ENCODE measurements around the gene TCEAL8. TPM values are rescaled to one million over a fixed set of nuclear protein-coding genes. Genes with fewer than 3 reads are reported as not detected.

TCEAL8 gene
- total and polyA plus RNA-seq, 2 donors (not counting 3 experiments of a cell fraction or from before 2014, with no cell fraction given): 31.0 to 51.8 TPM

- Histone ChIP-seq H3K27me3 (ENCODE audit: control insufficient read depth in 2 of 2, insufficient read depth in 2 of 2, low read length in 2 of 2) (no peaks in the 10 kb centered on the region), H3K9me1 (replicated peaks; ENCODE audit: control insufficient read depth, extremely low read depth, insufficient read depth, low read length) (no peaks in the 10 kb centered on the region), H3K9me3 (replicated peaks; ENCODE audit: control insufficient read depth, insufficient read depth, low read length) (no peaks in the 10 kb centered on the region), H3K79me2 (ENCODE audit: control insufficient read depth, insufficient read depth, low read length) (no peaks in the 10 kb centered on the region), H3K36me3 (ENCODE audit: control insufficient read depth in 2 of 2, extremely low read depth in 1 of 2, insufficient read depth in 2 of 2, low read length in 2 of 2) (no peaks in the 10 kb centered on the region), H3K27ac (ENCODE audit: insufficient read depth, low read depth, low read length) (no peak overlapping the region), H4K20me1 (replicated peaks; ENCODE audit: control insufficient read depth, extremely low read depth, insufficient read depth, low read length) (no peaks in the 10 kb centered on the region), H3K9ac (replicated peaks; ENCODE audit: extremely low read depth, insufficient read depth, low read length) (no peak overlapping the region), H3K4me3 (replicated peaks in 1 of 3; ENCODE audit: insufficient read depth in 1 of 3, low read depth in 1 of 3, low read length in 3 of 3) (no peak overlapping the region), H3K4me1 (ENCODE audit: control insufficient read depth, extremely low read depth, insufficient read depth, low read length) (peaks cover 5% of the 10 kb centered on the region), H3K4me2 (ENCODE audit: insufficient read depth, low read length) (no peak overlapping the region), H2AFZ (ENCODE audit: low read depth, low read length) (no peak overlapping the region)
- DNase-seq (ENCODE audit: low read depth, low spot score): no peak
- CTCF ChIA-PET: interaction anchor here (3.5 kb wide), 1 partner anchor 252 kb away, joined by 71 read pairs; no protein-coding TSS in a partner anchor
- FAIRE-seq: no peak
- TF ChIP-seq FOS (IDR thresholded peaks at IDR 0.05; ENCODE audit: borderline replicate concordance, insufficient read depth, low read length): no peak
- no peak for TF ChIP-seq MAX (IDR thresholded peaks at IDR 0.05; ENCODE audit: insufficient read depth, insufficient read length)
- TF ChIP-seq MYC (IDR thresholded peaks at IDR 0.05; ENCODE audit: low read depth, low read length): no peak
- no peak for TF ChIP-seq GATA2 (IDR thresholded peaks at IDR 0.05; ENCODE audit: insufficient read depth, insufficient read length, low read depth, low read length)
- no peak for TF ChIP-seq JUN (IDR thresholded peaks at IDR 0.05; ENCODE audit: borderline replicate concordance, insufficient read depth, insufficient read length, low read depth)
- no peak for TF ChIP-seq CTCF (IDR thresholded peaks at IDR 0.05; ENCODE audit: extremely low read depth in 1 of 2, insufficient read depth in 1 of 2, low read depth in 1 of 2, low read length in 2 of 2)
- no peak for TF ChIP-seq POLR2AphosphoS5 (IDR thresholded peaks at IDR 0.05; ENCODE audit: insufficient read depth, low read depth, low read length)
- no peak for TF ChIP-seq POLR2A (IDR thresholded peaks at IDR 0.05; ENCODE audit: low read depth, low read length)
- TF ChIP-seq EZH2 (IDR thresholded peaks at IDR 0.05; ENCODE audit: borderline replicate concordance, low read depth, low read length, severe bottlenecking): no peak
- dilution Hi-C loops (cut with MboI; ENCODE audit: extremely low pct_ligation_motif_present, low sequenced_read_pairs) (no loop called here), intact Hi-C loops (cut with micrococcal nuclease) (loop anchor here (5.0 kb wide), 1 partner anchor 129 kb away; no protein-coding TSS in a partner anchor)
- POLR2A ChIA-PET: no interaction called here
- BruUV-seq (replicated peaks): no TSS peak
These were observed 42.1 kb downstream of the TCEAL8 start for GRCh38 chrX:103212749-103213457.

Measured in endothelial cell of umbilical vein (primary cell).